Activated effector memory CD4-positive, alpha-beta T cell treated with Interleukin-2 at 50 U/mL for 16 hours (primary cell): Measurements from ENCODE around the gene EXD3.
A peak's percentile ranks its signal among the peaks of the same experiment; 100 is the strongest.
"Not testable (repeated sequence)": the region's sequence is repeated elsewhere in the genome, so short reads cannot be mapped to it uniquely, and the experiment has no call there.

Experiments used
- DNase-seq: peaks from one replicate; pipeline ENCODE4 v3.0.0-alpha.2; 2020

Gene EXD3

GRCh38 chr9:137458194-137459151, 35.5 kb upstream of the EXD3 start:
- no peak for DNase-seq

GRCh38 chr9:137457406-137458193, 34.6 kb upstream of the EXD3 start:
- DNase-seq, result no peak

- DNase-seq, result no peak
These were observed 34.0 kb upstream of the EXD3 start for GRCh38 chr9:137456864-137457405.

- no peak for DNase-seq
These were observed 33.3 kb upstream of the EXD3 start for GRCh38 chr9:137456061-137456863.

- no peak for DNase-seq
These were observed 32.5 kb upstream of the EXD3 start for GRCh38 chr9:137455359-137455991.

- DNase-seq, result no peak
These were observed 31.8 kb upstream of the EXD3 start for GRCh38 chr9:137454597-137455358.

- no peak for DNase-seq
These were observed 31.2 kb upstream of the EXD3 start for GRCh38 chr9:137454145-137454596.

- peak; percentile 40 for DNase-seq
These were observed 30.7 kb upstream of the EXD3 start for GRCh38 chr9:137453643-137454081.

- no peak for DNase-seq
These were observed 30.0 kb upstream of the EXD3 start for GRCh38 chr9:137452761-137453642.

GRCh38 chr9:137452006-137452760, 29.2 kb upstream of the EXD3 start:
- no peak for DNase-seq

GRCh38 chr9:137451264-137452005, 28.5 kb upstream of the EXD3 start:
- DNase-seq, result not testable (repeated sequence)

- not testable (repeated sequence) for DNase-seq
These were observed 27.7 kb upstream of the EXD3 start for GRCh38 chr9:137450539-137451222.

- no peak for DNase-seq
These were observed 27.1 kb upstream of the EXD3 start for GRCh38 chr9:137449931-137450538.

GRCh38 chr9:137449081-137449844, 26.3 kb upstream of the EXD3 start:
- no peak for DNase-seq

GRCh38 chr9:137448602-137448962, 25.6 kb upstream of the EXD3 start:
- DNase-seq, result no peak

- no peak for DNase-seq
These were observed 25.0 kb upstream of the EXD3 start for GRCh38 chr9:137447722-137448601.
